ENCODE results near the gene MCEE. TPM values are rescaled to one million over a fixed set of nuclear protein-coding genes. Genes with fewer than 3 reads are reported as not detected.
"Not testable (repeated sequence)": the region's sequence is repeated elsewhere in the genome, so short reads cannot be mapped to it uniquely, and the experiment has no call there.

Gene MCEE
- total RNA-seq, 1 donor from 2014 or later: 39.7 TPM

- no peak for TF ChIP-seq CTCF (IDR thresholded peaks at IDR 0.05; ENCODE audit: borderline replicate concordance)
- DNase-seq: no peak
- intact Hi-C loops (cut with micrococcal nuclease): no loop called here
Observed at GRCh38 chr2:71102981-71103681, 26.9 kb downstream of the MCEE start.

GRCh38 chr2:71101656-71102055 lies 28.4 kb downstream of the MCEE start:
- TF ChIP-seq CTCF (IDR thresholded peaks at IDR 0.05; ENCODE audit: borderline replicate concordance): no peak
- Histone ChIP-seq H3K36me3 (no peaks in the 10 kb centered on the region), H3K27me3 (ENCODE audit: low read depth) (no peaks in the 10 kb centered on the region), H3K4me1 (no peaks in the 10 kb centered on the region), H3K4me3 (no peak overlapping the region), H3K27ac (replicated peaks) (no peak overlapping the region), H3K9me3 (replicated peaks) (no peaks in the 10 kb centered on the region)
- intact Hi-C loops (cut with micrococcal nuclease): no loop called here
- DNase-seq: no peak

More at GRCh38 chr2:71102981-71103681, 26.9 kb downstream of the MCEE start:
- no peaks in the 10 kb centered on the region for H3K4me1 ChIP-seq
- H3K27ac ChIP-seq (replicated peaks): no peak overlapping the region
- H3K36me3 ChIP-seq: peaks cover 5% of the 10 kb centered on the region
- no peaks in the 10 kb centered on the region for H3K9me3 ChIP-seq (replicated peaks)
- no peaks in the 10 kb centered on the region for H3K27me3 ChIP-seq (ENCODE audit: low read depth)
- no peak overlapping the region for H3K4me3 ChIP-seq

GRCh38 chr2:71100195-71100964 lies 29.6 kb downstream of the MCEE start:
- Histone ChIP-seq H3K27me3 (ENCODE audit: low read depth) (no peaks in the 10 kb centered on the region), H3K36me3 (no peaks in the 10 kb centered on the region), H3K27ac (replicated peaks) (no peak overlapping the region), H3K4me3 (no peak overlapping the region), H3K9me3 (replicated peaks) (no peaks in the 10 kb centered on the region), H3K4me1 (no peaks in the 10 kb centered on the region)
- peak; percentile 78 for TF ChIP-seq CTCF (IDR thresholded peaks at IDR 0.05; ENCODE audit: borderline replicate concordance)
- intact Hi-C loops (cut with micrococcal nuclease): no loop called here
- DNase-seq: peak; percentile 37

- H3K4me3 ChIP-seq; H3K36me3 ChIP-seq; H3K9me3 ChIP-seq (replicated peaks); DNase-seq; intact Hi-C loops (cut with micrococcal nuclease); H3K4me1 ChIP-seq; H3K27ac ChIP-seq (replicated peaks): not testable (repeated sequence)
- peaks cover 36% of the 10 kb centered on the region for H3K27me3 ChIP-seq (ENCODE audit: low read depth)
Observed at GRCh38 chr2:71092491-71093260, 37.4 kb downstream of the MCEE start.

- H3K27ac ChIP-seq (replicated peaks); intact Hi-C loops (cut with micrococcal nuclease); H3K4me3 ChIP-seq; H3K4me1 ChIP-seq; H3K9me3 ChIP-seq (replicated peaks); DNase-seq; H3K36me3 ChIP-seq: not testable (repeated sequence)
- peaks cover 41% of the 10 kb centered on the region for H3K27me3 ChIP-seq (ENCODE audit: low read depth)
Observed at GRCh38 chr2:71091808-71092207, 38.2 kb downstream of the MCEE start.

GRCh38 chr2:71089475-71089874 lies 40.6 kb downstream of the MCEE start:
- H3K27me3 ChIP-seq (ENCODE audit: low read depth): peaks cover 41% of the 10 kb centered on the region
- H3K9me3 ChIP-seq (replicated peaks); DNase-seq; intact Hi-C loops (cut with micrococcal nuclease); H3K4me3 ChIP-seq; H3K36me3 ChIP-seq; H3K27ac ChIP-seq (replicated peaks); H3K4me1 ChIP-seq: not testable (repeated sequence)

GRCh38 chr2:71085325-71086003 lies 44.6 kb downstream of the MCEE start:
- H3K4me1 ChIP-seq; H3K36me3 ChIP-seq; H3K4me3 ChIP-seq; H3K9me3 ChIP-seq (replicated peaks); intact Hi-C loops (cut with micrococcal nuclease); DNase-seq; H3K27ac ChIP-seq (replicated peaks): not testable (repeated sequence)
- peaks cover 27% of the 10 kb centered on the region for H3K27me3 ChIP-seq (ENCODE audit: low read depth)

GRCh38 chr2:71083752-71084312 lies 46.2 kb downstream of the MCEE start:
- intact Hi-C loops (cut with micrococcal nuclease); H3K4me3 ChIP-seq; H3K9me3 ChIP-seq (replicated peaks); H3K4me1 ChIP-seq; DNase-seq; H3K36me3 ChIP-seq; H3K27ac ChIP-seq (replicated peaks): not testable (repeated sequence)
- peaks cover 14% of the 10 kb centered on the region for H3K27me3 ChIP-seq (ENCODE audit: low read depth)

GRCh38 chr2:71083297-71083696 lies 46.7 kb downstream of the MCEE start:
- H3K4me3 ChIP-seq; H3K27ac ChIP-seq (replicated peaks); DNase-seq; H3K9me3 ChIP-seq (replicated peaks); H3K4me1 ChIP-seq; intact Hi-C loops (cut with micrococcal nuclease): not testable (repeated sequence)
- peaks cover 15% of the 10 kb centered on the region for H3K36me3 ChIP-seq
- H3K27me3 ChIP-seq (ENCODE audit: low read depth): peaks cover 12% of the 10 kb centered on the region

Data from left ventricle myocardium inferior (tissue), 1 donor.